Kidney glomerular epithelial cell (primary cell): Measurements from ENCODE around the gene DENND6A.
"Not testable (repeated sequence)": the region's sequence is repeated elsewhere in the genome, so short reads cannot be mapped to it uniquely, and the experiment has no call there.

Experiments
- DNase-seq: peaks from one replicate; lab custom pipeline; 2025; lab: John Stamatoyannopoulos, UW

Gene DENND6A

GRCh38 chr3:57637391-57637790 lies 55.5 kb downstream of the DENND6A start:
- DNase-seq, result no peak

DNA sequence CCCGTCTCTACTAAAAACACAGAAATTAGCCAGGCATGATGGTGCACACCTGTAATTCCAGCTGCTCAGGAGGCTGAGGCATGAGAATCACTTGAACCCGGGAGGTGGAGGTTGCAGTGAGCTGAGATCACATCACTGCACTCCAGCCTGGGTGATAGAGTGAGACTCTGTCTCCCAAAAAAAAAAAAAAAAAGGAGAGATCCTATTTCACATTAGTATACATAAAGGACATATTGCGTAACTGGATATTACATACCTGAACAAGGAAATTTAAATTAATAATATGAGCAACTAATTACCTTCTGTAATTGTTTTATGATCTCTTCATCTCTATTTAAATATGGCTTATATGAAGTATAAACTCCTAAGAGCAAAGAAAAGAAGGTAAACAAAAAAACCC lies 58.6 kb downstream of the DENND6A start:
- DNase-seq, result not testable (repeated sequence)

DNA sequence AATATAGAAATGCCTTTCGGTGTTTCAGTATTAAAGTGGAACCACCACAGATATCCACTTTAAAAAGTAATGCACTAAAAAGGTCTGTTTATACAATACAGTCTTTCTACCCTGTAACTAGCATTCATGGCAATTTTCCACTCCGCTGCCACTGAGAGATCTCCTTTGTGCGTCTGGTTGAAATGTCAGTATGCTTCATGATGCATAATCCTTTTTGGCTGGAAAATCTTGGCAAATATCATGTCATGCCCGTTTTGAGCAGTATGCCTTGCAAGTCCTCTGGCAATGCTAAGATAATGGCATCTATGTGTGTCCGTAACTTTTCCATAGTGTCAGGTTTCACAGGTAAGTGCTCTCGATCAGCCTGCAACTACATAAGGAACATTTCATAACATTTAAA lies 64.9 kb downstream of the DENND6A start:
- DNase-seq, result no peak

DNA sequence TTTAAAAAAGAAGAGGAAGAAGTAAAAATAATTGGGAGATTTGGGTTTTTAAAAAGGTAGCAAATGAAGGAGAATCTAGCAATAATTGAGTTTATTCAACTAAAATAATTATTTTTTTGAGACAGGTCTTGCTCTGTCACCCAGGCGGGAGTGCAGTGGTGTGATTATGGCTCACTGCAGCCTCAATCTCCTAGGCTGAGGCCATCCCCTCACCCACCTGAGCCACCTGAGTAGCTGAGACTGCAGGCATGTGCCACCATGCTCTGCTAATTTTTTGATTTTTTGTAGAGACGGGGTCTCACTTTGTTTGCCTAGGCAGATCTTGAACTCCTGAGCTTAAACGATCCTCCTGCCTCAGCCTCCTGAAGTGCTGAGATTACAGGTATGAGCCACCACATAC lies 68.1 kb downstream of the DENND6A start:
- DNase-seq, result no peak

DNA sequence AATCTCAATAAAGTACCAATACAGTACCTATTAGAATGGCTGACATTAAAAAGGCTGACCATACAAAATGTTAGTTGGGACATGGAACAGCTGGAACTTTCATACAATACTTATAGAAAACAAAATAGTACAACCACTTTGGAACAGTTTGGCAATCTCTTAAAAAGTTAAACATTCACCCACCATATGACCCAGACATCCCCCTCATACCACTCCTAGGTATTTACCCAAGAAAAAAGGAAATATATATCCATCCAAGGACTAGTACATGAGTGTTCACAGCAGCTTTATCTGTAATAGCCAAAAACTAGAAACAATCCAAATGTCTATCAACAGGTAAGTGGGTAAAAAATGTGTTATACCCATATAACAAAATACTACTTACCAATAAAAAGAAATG lies 70.5 kb downstream of the DENND6A start:
- DNase-seq, result no peak

DNA sequence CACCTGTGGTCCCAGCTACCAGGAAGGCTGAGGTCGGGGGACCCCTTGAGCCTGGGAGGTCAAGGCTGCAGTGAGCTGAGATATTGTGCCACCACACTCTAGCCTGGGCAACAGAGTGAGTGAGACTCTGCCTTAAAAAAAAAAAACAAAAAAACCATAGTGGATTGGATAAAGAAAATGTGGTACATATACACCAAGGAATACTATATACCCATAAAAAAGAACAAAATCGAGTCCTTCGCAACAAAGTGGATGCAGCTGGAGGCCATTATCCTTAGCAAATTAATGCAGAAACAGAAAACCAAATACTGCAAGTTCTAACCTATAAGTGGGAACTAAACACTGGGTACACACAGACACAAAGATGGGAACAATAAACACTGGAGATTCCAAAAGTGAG lies 75.1 kb downstream of the DENND6A start:
- no peak for DNase-seq

DNA sequence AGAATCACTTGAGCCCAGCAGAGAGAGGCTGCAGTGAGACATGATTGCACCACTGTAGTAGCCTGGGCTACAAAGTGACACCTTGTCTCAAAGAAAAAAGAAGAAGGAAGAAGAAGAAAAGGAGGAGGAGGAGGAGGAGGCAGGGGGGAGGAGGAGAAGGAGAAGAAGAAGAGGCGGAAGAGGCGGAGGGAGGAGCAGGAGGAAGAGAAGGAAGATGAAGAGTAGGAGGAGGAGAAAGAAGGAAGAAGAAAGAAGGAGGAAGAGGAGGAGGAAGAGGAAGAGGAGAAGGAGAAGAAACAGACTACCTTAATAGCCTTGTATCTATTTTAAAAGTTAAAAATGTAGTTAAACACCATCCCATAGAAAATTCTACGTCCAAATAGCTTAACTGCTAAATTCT lies 76.6 kb downstream of the DENND6A start:
- no peak for DNase-seq

DNA sequence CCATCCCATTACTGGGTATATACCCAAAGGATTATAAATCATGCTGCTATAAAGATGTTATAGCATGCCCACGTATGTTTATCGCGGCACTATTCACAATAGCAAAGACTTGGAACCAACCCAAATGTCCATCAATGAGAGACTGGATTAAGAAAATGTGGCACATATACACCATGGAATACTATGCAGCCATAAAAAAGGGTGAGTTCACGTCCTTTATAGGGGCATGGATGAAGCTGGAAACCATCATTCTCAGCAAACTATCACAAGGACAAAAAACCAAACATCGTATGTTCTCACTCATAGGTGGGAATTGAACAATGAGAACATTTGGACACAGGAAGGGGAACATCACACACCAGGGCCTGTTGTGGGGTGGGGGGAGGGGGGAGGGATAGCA lies 81.0 kb downstream of the DENND6A start:
- DNase-seq, result not testable (repeated sequence)

GRCh38 chr3:57605683-57606082 lies 87.2 kb downstream of the DENND6A start:
- DNase-seq, result no peak

GRCh38 chr3:57604971-57605370 lies 87.9 kb downstream of the DENND6A start:
- no peak for DNase-seq

GRCh38 chr3:57600195-57600594 lies 92.7 kb downstream of the DENND6A start:
- no peak for DNase-seq

GRCh38 chr3:57598765-57599360 lies 94.0 kb downstream of the DENND6A start:
- DNase-seq, result no peak

DNA sequence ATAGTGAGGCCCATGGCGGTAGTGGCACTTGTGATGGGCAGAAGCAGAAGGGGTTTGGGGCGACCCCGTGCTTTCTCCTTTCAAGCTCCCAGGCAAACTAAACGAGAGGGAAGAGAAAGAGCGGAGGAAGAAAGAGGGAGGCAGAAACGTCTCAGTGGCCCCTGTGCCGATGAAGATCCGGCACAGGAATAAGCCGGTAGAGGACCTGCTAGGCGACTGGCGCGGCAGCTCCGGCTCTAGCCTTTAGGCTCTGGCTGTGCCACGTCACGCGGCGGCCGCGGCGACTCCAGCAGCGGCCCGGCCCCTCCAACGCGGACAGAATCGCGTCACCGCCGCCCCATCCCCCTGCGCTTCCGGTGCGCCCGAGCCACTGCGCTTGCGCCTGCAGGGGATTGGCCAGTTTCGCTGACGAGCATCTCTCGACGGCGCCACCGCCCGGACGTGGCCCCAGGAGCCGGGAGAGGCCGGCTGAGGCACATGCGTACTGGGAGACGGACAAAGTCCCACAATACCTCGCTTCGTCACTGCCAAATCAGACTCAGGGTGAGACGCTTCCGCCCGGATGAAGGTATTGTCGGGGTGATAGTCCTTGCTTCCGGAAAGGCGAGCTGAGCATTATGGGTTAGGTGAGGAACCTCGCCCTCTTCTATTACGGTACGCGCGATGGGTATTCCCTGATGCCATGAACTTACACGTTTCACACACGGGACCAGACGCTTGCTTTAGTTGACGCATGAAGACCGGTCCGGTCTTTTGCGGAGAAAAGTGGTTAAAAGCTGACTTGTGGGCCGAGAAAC lies 95.6 kb downstream of the DENND6A start, which contains the start of gene ARF4:
TSS of gene ARF4 (minus strand) at position 218 of the 797 bp plus-strand sequence. CDS start at position 14, 204 bp downstream.
- peak; percentile 98 for DNase-seq

GRCh38 chr3:57596495-57597126 lies 96.3 kb downstream of the DENND6A start:
- peak; percentile 88 for DNase-seq

DNA sequence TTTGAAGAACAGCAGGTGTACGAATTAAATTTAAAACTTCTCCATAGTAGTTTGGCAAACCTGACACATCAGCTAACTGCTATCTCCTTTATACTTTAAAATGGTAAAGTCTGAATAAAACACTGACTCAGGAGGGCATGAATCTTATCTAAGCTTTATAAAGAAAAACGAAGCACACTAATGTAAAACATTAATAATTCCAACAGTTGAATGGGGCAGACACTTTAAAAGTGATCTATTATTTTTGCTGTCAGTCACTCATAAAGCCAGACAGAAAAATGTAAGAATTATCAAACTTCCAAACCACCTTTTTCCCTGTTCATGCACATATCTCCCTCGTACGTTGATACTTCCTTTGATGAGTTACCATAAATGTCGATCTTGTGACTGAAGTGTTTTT lies 98.3 kb downstream of the DENND6A start:
- no peak for DNase-seq

GRCh38 chr3:57594144-57594543 lies 98.7 kb downstream of the DENND6A start:
- no peak for DNase-seq

DNA sequence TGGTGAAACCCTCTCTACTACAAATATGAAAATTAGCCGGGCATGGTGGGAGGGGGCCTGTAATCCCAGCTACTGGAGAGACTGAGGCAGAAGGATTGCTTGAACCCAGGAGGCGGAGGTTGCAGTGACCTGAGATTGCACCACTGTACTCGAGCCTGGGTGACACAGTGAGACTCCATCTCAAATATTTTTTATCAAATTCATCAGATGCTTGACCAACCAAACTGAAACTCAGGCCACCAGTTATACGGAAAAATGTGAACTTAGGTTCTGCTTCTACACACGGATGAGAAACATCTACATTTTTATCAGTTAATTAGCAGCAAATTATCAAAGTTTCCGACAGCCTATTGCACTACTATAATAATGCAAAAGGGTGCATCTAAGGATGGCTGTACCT lies 100.6 kb downstream of the DENND6A start:
- no peak for DNase-seq

DNA sequence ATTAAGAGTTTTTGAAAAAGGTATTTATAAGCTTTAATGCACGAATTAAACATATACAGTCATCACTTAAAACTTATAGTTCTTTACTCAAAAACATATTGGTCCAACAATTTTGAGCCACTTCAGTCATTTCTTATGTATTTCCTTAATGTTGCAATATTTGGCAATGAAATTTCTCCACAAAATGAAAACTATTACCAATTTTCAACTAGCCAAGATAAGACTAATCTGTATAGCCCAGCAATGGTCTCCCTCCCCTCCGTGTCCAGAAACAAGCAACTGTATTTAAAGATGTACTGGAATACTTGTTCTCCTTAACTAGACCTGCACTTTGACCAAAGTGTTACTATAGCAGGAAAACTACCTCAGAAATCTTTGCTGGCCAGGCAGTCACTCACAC lies 105.0 kb downstream of the DENND6A start:
- DNase-seq, result no peak

- DNase-seq, result no peak
These were observed 106.1 kb downstream of the DENND6A start for GRCh38 chr3:57586778-57587177.

- DNase-seq, result no peak
These were observed 109.3 kb downstream of the DENND6A start for GRCh38 chr3:57583544-57583943.

DNA sequence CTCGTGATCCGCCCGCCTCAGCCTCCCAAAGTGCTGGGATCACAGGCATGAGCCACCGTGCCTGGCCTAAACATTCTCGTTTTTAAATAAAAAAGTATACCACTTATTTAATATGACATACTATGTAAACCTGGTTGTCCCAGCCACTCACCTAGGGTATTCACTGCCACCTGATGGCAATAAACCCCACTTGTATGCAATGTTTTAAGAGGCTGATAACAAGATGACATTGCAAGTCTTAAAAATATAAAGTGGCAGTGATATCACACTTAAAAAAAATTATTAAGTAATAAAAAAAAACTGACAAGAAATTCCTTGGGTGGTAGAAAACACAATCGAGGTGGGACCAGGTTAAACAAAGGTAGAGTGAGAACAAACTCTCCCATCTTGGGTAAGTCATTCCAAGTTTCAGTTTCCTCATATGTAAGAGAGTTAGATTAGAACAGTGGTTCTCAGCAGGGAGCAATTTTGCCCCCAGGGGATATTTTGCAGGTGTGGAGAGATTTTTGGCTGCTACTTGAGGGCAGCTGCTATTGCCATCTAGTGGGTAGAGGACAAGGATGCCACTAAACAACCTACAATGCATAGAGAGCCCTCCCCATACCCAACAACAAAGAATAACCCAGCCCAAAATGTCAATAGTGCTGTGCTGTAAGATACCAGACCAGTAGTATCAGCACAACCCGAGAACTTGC lies 110.3 kb downstream of the DENND6A start:
- no peak for DNase-seq

DNA sequence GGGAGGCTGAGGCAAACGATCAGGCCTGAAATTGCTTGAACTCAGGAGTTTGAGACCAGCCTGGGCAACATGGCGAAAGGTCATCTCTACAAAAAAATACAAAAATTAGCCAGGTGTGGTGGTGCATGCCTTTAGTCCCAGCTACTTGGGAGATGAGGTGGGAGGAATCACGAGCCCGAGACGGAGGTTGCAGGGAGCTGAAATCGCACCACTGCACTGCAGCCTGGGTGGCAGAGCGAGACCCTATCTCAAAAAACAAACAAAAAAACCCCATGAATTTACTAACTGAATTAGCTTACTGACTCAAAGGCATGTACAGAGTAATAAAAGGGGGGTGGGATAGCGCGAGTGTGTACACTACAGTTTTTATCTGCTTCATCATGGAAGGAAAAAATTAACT lies 115.1 kb downstream of the DENND6A start:
- no peak for DNase-seq
